Activated effector memory CD4-positive, alpha-beta T cell treated with anti-CD3 and anti-CD28 coated beads, Interleukin-2, amount 50 U/mL, for 16 hours (primary cell): Measurements from ENCODE around the gene UBE2E2.
"Not testable (repeated sequence)": the region's sequence is repeated elsewhere in the genome, so short reads cannot be mapped to it uniquely, and the experiment has no call there.

Source experiments
- DNase-seq: peaks from one replicate; pipeline ENCODE4 v3.0.0-alpha.2; 2020

The UBE2E2 gene

GRCh38 chr3:23594894-23595670 is 392.0 kb downstream of the UBE2E2 start:
- DNase-seq, result no peak

- DNase-seq, result no peak
Observed at GRCh38 chr3:23595851-23596250, 392.7 kb downstream of the UBE2E2 start.

- no peak for DNase-seq
Observed at GRCh38 chr3:23600167-23600871, 397.2 kb downstream of the UBE2E2 start.

DNA sequence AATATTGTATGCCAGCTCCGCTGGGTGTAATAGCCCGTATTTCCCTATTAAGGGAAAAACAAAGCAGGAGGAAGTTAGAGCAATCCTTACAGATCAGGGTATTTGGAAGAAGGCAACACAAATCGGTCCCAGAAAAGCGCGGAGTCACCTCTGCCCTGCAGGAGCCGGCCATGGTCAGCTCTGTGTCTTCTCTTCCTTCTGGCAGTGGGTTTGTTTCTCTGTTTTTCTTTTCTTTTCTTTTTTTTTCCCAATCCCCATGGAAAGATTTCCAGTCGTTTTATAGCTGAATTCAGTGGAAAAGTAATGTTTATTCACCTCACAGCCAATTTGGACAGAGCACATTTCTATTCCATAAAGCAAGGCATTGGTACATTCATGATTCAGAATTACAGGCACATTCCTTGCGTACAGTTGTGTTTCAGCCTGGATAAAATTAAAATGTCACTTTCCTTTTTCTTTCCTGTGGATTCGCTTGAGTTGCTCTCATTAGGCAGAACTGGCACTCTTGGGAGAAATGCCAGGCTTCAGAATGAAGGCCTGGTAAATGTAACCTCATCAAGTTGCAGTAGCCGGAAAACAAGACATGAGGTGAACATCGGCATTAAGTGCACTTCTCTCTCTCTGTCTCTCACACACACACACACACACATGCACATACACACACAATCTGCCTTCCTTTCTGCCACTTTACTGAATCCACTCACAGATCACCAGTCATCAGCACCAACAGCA is 398.1 kb downstream of the UBE2E2 start:
- DNase-seq, result no peak

- no peak for DNase-seq
Observed at GRCh38 chr3:23602971-23603370, 399.8 kb downstream of the UBE2E2 start.

- DNase-seq, result no peak
Observed at GRCh38 chr3:23607184-23607847, 404.2 kb downstream of the UBE2E2 start.

DNA sequence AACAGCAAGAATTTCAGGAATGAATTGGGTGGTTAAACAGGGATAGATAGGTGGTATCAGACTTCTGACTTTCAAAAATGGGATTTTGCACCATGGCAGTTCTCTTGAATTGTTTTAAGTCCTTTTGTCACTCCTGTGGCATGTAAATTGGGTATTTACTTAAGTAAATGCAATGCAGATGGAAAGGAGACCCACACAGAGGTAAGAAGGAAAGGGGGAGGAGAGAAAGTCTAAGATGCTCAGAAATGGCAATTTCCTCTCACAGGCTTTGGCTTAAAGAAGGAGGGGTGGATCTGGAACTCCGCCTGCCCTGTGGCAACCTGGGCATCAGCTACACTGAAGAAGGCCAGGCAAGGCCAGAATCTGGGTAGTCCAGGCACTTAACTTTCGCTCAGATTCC is 405.5 kb downstream of the UBE2E2 start:
- no peak for DNase-seq

DNA sequence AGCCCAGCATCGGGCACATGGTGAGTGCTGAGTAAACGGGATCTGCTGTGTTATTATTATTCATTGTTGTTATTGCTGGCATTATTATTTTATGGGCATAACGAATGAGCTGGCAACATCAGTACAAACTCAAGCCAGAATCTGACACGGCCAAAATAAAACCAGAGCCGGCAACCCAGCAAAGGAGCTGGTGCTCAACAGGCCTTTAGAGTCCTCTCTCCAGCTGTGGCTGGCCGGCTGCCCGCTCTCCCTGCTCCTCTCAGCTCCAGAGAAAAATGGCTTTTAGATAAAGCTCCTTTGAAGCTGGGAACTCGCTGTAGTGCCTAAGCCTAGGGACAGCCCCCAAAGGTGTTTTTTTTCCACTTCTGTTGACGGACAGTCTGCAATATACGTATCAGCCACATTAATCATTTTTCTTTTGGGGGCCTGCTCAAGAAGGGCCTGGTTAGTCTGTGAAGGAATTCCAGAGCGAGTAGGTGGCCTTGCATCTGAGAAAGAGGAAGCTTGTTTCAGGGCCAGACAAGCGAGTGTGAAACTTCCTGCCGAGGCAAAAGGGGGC is 408.7 kb downstream of the UBE2E2 start:
- DNase-seq, result no peak

- no peak for DNase-seq
Observed at GRCh38 chr3:23612296-23612891, 409.3 kb downstream of the UBE2E2 start.

DNA sequence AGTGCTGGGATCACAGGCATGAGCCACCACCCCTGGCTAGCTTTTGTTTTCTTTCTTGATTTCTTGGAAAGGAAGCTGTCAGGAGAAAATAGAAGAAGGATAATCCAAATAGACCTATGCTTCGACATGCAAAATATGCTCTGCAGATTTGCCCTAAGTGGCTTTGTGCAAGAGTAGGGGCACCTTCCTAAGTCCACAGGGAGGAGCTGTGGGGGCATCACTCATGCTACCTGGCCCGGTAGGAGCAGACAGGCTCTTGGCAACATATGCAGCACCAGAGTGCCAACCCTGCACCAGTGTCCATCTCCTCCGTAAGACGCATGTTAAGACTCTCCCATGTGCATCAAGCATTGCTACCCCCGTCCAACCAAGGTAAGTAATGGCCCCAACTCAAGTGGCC is 411.9 kb downstream of the UBE2E2 start:
- DNase-seq, result no peak

GRCh38 chr3:23618475-23618874 is 415.3 kb downstream of the UBE2E2 start:
- DNase-seq, result not testable (repeated sequence)

DNA sequence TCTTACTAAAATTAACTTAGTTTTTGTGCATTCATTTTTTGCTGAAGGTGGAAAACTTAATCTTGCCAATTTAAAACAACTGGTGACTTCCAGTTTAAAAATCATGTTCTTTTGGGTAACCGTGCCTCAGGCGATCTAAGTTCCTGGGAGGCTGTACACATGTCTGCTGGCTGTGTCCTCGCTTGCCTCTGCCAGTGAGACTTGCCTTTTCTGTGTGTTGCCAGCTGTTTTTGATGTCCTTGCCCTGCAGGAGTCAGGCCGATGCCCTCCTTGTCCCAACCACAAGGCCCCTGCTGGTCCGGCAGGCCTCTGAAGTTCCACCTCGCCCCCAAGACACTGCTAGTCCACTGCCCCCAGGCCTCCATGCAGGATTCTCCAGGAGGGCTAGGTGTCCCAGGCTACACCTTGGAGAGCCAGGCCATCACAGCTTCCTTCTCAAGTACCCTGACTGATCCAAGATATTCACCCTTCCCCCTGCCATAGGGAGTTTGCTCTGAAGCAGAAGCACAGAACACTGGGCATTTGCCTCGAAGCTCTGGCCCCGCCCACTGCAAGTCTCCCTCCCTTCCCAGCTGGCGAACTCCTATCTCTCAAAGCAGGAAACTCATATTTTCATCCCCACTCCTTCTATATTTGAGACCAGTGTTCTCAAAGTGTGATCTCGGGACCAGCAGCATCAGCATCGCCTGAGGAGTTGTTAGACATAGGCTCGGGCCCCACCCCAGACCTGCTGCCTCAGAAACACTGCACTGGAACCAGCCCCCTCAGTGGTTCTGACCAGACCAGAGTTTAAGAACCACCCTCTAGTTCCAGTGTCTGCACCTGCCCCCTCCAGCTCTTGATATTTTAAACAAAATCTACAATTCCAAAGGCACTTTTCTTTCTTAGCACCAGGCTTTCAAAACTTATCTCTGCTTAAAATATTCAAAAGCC is 416.8 kb downstream of the UBE2E2 start:
- DNase-seq, result no peak

- DNase-seq, result no peak
Observed at GRCh38 chr3:23620638-23621015, 417.5 kb downstream of the UBE2E2 start.

DNA sequence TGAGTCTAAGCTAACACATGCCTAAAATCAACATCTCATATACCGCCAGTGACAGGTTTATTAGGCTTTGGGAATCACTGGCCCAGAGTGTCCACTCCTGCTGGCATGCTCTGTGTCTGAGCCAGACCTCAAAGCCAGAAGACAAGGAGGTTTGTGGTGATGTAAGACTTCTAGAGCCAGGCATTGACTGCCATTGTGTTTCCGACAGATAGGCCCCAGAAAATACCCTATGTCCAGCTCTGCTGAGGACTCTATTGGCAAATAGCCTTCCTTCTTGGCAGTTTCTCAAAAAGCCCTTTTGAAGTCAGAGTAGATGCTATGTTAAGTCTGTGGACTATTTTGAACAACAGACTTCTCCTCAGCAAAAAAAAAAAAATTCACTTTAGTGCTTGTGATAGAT is 420.7 kb downstream of the UBE2E2 start:
- DNase-seq, result no peak

GRCh38 chr3:23624305-23624704 is 421.2 kb downstream of the UBE2E2 start:
- DNase-seq, result no peak

DNA sequence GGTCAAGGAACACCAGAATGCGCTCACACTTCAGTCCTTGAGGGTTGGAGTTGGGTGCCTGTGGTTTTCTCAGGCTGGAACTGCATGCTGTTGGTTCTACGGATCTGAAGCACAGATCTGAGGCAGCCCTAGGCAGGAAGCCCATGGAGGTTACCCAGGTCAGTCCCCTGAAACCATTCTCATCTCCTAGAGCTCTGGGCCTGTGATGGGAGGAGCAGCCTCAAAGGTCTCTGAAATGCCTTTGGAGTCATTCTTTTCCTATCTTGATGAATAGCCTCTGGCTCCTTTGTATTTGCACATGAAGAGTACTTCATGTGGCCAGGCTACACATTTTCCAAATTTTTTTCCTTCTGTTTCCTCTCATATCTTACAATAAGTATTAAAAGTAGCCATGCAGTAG is 423.3 kb downstream of the UBE2E2 start:
- no peak for DNase-seq

GRCh38 chr3:23629181-23629894 is 426.2 kb downstream of the UBE2E2 start:
- no peak for DNase-seq

DNA sequence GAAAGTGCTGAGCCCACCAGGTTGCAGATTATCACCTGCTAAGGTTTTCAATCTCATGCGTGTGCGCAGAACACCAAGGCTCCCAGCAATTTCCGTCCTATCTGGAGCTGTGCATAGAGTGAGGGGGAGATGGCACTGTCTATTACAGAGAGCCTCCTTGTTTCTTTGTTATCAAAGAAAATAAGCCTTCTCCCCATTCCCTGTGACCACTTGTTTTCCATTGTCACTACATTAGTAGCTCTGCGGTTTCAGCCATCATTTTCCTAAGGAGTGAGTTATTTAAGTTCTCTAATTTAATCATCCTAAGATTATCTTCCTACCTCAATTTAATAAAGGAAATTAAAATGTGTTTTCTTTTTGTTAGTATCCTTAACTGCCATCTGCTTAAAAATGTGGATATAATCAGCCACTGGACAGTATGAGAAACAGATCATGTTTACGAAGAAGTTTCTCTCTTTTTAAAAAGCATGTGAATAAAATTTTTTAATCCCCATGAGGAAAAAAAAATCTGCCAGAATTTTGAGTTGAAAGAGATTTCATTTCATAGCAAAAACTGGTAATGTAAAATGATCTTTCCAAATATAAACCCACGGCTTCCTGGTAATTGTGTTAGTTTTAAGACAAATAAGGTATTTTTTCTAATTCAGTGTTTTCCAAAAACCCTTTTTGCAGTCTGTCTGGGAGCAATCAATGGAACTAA is 430.3 kb downstream of the UBE2E2 start:
- no peak for DNase-seq

DNA sequence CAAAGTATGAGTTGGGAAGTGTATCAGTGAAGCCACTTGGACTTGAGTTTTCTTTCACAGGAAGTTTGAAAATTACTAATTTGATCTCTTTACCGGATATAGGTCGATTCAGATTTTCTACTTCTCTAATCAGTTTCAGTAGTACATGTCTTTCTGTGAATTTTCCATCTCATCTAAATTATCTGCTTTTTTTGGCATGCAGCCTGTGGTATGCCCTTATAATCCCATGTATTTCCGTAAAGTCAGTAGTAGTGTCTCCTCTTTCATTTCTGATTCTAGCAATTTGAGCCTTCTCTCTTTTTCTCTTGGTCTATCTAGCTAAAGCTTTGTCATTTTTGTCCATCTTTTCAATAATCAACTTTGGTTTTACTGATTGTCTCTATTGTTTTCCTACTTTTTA is 434.2 kb downstream of the UBE2E2 start:
- no peak for DNase-seq
